PC-9 (cell line): ENCODE data around the gene MORC2.

Experiments
- CTCF ChIP-seq: fragments of 200-600 bp; sonication (generic); conservative IDR thresholded peaks from 2 replicates; pipeline ENCODE4 v1.6.1; 2017; ENCODE audit warnings: mixed run types, antibody characterized with exemption, mild to moderate bottlenecking, moderate library complexity
- EZH2 ChIP-seq: fragments of 200-600 bp; sonication (generic); IDR thresholded peaks from 2 replicates; pipeline ENCODE4 v1.8.0; 2017; ENCODE audit warnings: antibody characterized with exemption, low read depth

GRCh38 chr22:30994960-30995359 lies 26.4 kb upstream of the MORC2 start:
- no peak for TF ChIP-seq CTCF
- TF ChIP-seq EZH2, result no peak
